SK-N-SH (cell line): Measurements from ENCODE around the gene SMARCA2. TPM values are rescaled to one million over a fixed set of nuclear protein-coding genes. Genes with fewer than 3 reads are reported as not detected.

Experiments
- CTCF ChIA-PET: fragments of 300-600, 350-600 bp; formaldehyde crosslinking; extraction: SDS; loops from one replicate; lab custom pipeline; 2021; lab: Yijun Ruan, JAX
- POLR2A ChIA-PET: fragments of 350-600 bp; sonication (Branson Sonifier 250); formaldehyde crosslinking; extraction: SDS; loops from one replicate; lab custom pipeline; 2020; ENCODE audit warnings: antibody characterized with exemption, inconsistent platforms; lab: Yijun Ruan, JAX
- DNase-seq: peaks from one replicate; pipeline ENCODE4 v3.0.0; 2012
- H2AFZ ChIP-seq: fragments of 200-600 bp; sonication (generic); 2 replicates; pipeline ENCODE4 v1.8.1; 2016; ENCODE audit warnings: antibody characterized with exemption, mild to moderate bottlenecking, low read depth
- H3F3A ChIP-seq: fragments of 200-600 bp; sonication (generic); replicated peaks from 2 replicates; pipeline ENCODE3; 2016; ENCODE audit warnings: antibody characterized with exemption, mild to moderate bottlenecking; ENCODE audit not compliant: insufficient read depth
- H3K27ac ChIP-seq, 2 experiments: fragments of 200-500 bp in 1 of 2; fragments of 200-600 bp in 1 of 2; sonication (Bioruptor generic) in 1 of 2; sonication (generic), shearing (Covaris generic) in 1 of 2; 2 replicates each; pipeline versions ENCODE4 v1.5.1 to v1.6.1; 2014 to 2016; ENCODE audit warnings: low read depth in 2 of 2, inconsistent platforms in 1 of 2, low read length in 1 of 2, mild to moderate bottlenecking in 1 of 2, mixed read lengths in 1 of 2
- H3K27me3 ChIP-seq: fragments of 200-600 bp; sonication (generic), shearing (Covaris generic); 2 replicates; pipeline ENCODE4 v1.6.1; 2016; ENCODE audit warnings: mixed run types; ENCODE audit not compliant: insufficient read depth
- H3K36me3 ChIP-seq, 2 experiments: fragments of 200-500 bp in 1 of 2; fragments of 200-600 bp in 1 of 2; sonication (Bioruptor generic) in 1 of 2; sonication (generic) in 1 of 2; replicated peaks in 1 of 2; 2 replicates each; pipeline versions ENCODE3 to v1.5.1; 2014 to 2016; ENCODE audit warnings: low read length in 1 of 2, mild to moderate bottlenecking in 1 of 2; ENCODE audit not compliant: insufficient read depth in 2 of 2, control insufficient read depth in 1 of 2
- H3K4me1 ChIP-seq, 2 experiments: fragments of 200-500 bp in 1 of 2; fragments of 200-600 bp in 1 of 2; sonication (Bioruptor generic) in 1 of 2; sonication (generic), shearing (Covaris generic) in 1 of 2; 2 replicates each; pipeline versions ENCODE4 v1.5.1 to v1.6.1; 2014 to 2016; ENCODE audit warnings: low read depth in 1 of 2, low read length in 1 of 2, mixed run types in 1 of 2; ENCODE audit not compliant: insufficient read depth in 2 of 2, control insufficient read depth in 1 of 2
- H3K4me2 ChIP-seq: fragments of 200-600 bp; sonication (generic), shearing (Covaris generic); 2 replicates; pipeline ENCODE4 v1.6.1; 2017; ENCODE audit warnings: mixed run types
- H3K4me3 ChIP-seq, 2 experiments: fragments of 200-500 bp in 1 of 2; fragments of 200-600 bp in 1 of 2; sonication (Bioruptor generic) in 1 of 2; sonication (generic), shearing (Covaris generic) in 1 of 2; 2 replicates each; pipeline versions ENCODE4 v1.5.1 to v1.8.1; 2014 to 2016; ENCODE audit warnings: low read depth in 2 of 2, inconsistent platforms in 1 of 2, low read length in 1 of 2, mild to moderate bottlenecking in 1 of 2, mixed read lengths in 1 of 2, moderate library complexity in 1 of 2
- H3K79me2 ChIP-seq: fragments of 200-600 bp; sonication (generic); 2 replicates; pipeline ENCODE4 v1.8.1; 2017; ENCODE audit warnings: mild to moderate bottlenecking; ENCODE audit not compliant: insufficient read depth
- H3K9ac ChIP-seq: fragments of 200-600 bp; sonication (generic); 2 replicates; pipeline ENCODE4 v1.6.1; 2017; ENCODE audit warnings: mixed run types
- H3K9me2 ChIP-seq: fragments of 200-600 bp; sonication (generic); 2 replicates; pipeline ENCODE4 v1.6.1; 2017; ENCODE audit warnings: mixed run types
- H3K9me3 ChIP-seq: fragments of 200-600 bp; sonication (generic); 2 replicates; pipeline ENCODE4 v1.6.1; 2017; ENCODE audit warnings: mixed run types, mild to moderate bottlenecking, moderate library complexity
- H4K20me1 ChIP-seq: fragments of 200-600 bp; sonication (generic); 2 replicates; pipeline ENCODE4 v1.6.1; 2017; ENCODE audit warnings: mild to moderate bottlenecking, mixed run types; ENCODE audit not compliant: insufficient read depth
- CHD2 ChIP-seq: fragments of 150-350 bp; IDR thresholded peaks from 2 replicates; pipeline ENCODE4 v1.6.1; 2018; ENCODE audit warnings: low read length; ENCODE audit not compliant: partially characterized antibody
- FOSL2 ChIP-seq: IDR thresholded peaks from 2 replicates; pipeline ENCODE4 v1.4.0; 2012; ENCODE audit warnings: low read depth, mild to moderate bottlenecking, moderate library complexity, borderline replicate concordance
- FOXM1 ChIP-seq: IDR thresholded peaks from 2 replicates; pipeline ENCODE4 v1.4.0; 2012; ENCODE audit warnings: low read depth, mild to moderate bottlenecking
- GABPA ChIP-seq: IDR thresholded peaks from 2 replicates; pipeline ENCODE4 v1.4.0; 2012; ENCODE audit warnings: low read depth, mild to moderate bottlenecking
- GATA2 ChIP-seq: sonication (generic); formaldehyde crosslinking; IDR thresholded peaks from 2 replicates; pipeline ENCODE4 v1.5.0; 2020; ENCODE audit warnings: mild to moderate bottlenecking, missing genetic modification reagents
- JUND ChIP-seq: IDR thresholded peaks from 2 replicates; pipeline ENCODE4 v1.4.0; 2012
- MEF2A ChIP-seq: IDR thresholded peaks from 2 replicates; pipeline ENCODE4 v1.4.0; 2012; ENCODE audit warnings: low read depth, borderline replicate concordance
- MXI1 ChIP-seq: IDR thresholded peaks from 2 replicates; pipeline ENCODE4 v1.6.1; 2012; ENCODE audit warnings: mild to moderate bottlenecking, low read depth, low read length, improper control_type of control experiment
- NRF1 ChIP-seq: IDR thresholded peaks from 2 replicates; pipeline ENCODE4 v1.6.1; 2012; ENCODE audit warnings: low read depth, mild to moderate bottlenecking, low read length
- RCOR1 ChIP-seq: fragments of 150-350 bp; IDR thresholded peaks from 2 replicates; pipeline ENCODE4 v1.6.1; 2017; ENCODE audit warnings: antibody characterized with exemption, low read length
- SIN3A ChIP-seq: IDR thresholded peaks from 2 replicates; pipeline ENCODE4 v1.6.1; 2012; ENCODE audit warnings: low read depth, mild to moderate bottlenecking, low read length, moderate library complexity, borderline replicate concordance
- USF1 ChIP-seq: IDR thresholded peaks from 2 replicates; pipeline ENCODE4 v1.4.0; 2012; ENCODE audit warnings: low read depth, borderline replicate concordance
- WGBS: methylation state at CpG from one replicate; pipeline ENCODE4 v1.1.6; 2017; ENCODE audit warnings: low lambda C conversion rate; 5-methylcytosine and 5-hydroxymethylcytosine counted together
- polyA plus RNA-seq, 3 experiments: library from polyadenylated mRNA; depleted of rRNA; stranded (reverse); fragments of >200 nt; gene quantifications; 2 replicates each; pipeline ENCODE4 v1.2.3, GENCODE V29; 2012
- TF ChIP-seq, protein P1 (sequence below): fragments of 150-350 bp; IDR thresholded peaks from 2 replicates; pipeline ENCODE4 v1.6.1; 2016; ENCODE audit warnings: mild to moderate bottlenecking, low read depth, low read length
- TF ChIP-seq, protein P2 (sequence below): IDR thresholded peaks from 2 replicates; pipeline ENCODE4 v1.6.1; 2012; ENCODE audit warnings: mild to moderate bottlenecking, low read depth, low read length, moderate library complexity

SMARCA2 gene
- polyA plus RNA-seq, 1 of the 3 experiments (the other 2 are of a cell fraction) = 17.4 TPM

DNA sequence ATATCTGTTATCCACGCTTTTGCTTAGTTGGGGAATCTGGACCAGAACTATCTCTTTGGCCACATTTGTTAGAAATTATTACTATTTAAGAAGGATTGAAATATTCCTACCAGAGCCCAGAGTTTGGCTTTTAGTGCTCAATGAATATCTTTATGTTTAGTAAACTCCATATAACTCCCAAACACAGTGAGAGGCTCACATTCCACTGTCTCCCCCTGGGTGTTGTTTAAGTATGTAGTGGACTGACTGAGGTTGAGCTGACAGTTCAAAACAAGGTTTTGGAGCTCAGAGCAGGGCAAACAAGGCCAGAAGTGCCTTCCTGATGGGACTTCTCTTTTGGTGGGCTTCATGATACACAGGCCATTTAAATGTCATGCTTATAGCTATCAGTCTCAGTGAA lies 216.0 kb downstream of the SMARCA2 start:
- no peak overlapping the region for H3K4me2 ChIP-seq
- H2AFZ ChIP-seq = no peak overlapping the region
- no peaks in the 10 kb centered on the region for H3K9me2 ChIP-seq
- no peaks in the 10 kb centered on the region for H3K79me2 ChIP-seq
- POLR2A ChIA-PET = no interaction called here
- WGBS = 93% methylated on average over 1 of the region's 1 CpG
- DNase-seq = no peak
- no peak overlapping the region for H3K27ac ChIP-seq
- peaks cover 0 to 28% of the 10 kb centered on the region in 2 experiments; a peak in 2 of 4 replicates for H3K4me1 ChIP-seq
- H3F3A ChIP-seq = no peaks in the 10 kb centered on the region
- no peaks in the 10 kb centered on the region for H3K36me3 ChIP-seq
- no peaks in the 10 kb centered on the region for H4K20me1 ChIP-seq
- no peaks in the 10 kb centered on the region for H3K9me3 ChIP-seq
- TF ChIP-seq USF1 (no peak), MEF2A (no peak)
- TF ChIP-seq, protein P1, sequence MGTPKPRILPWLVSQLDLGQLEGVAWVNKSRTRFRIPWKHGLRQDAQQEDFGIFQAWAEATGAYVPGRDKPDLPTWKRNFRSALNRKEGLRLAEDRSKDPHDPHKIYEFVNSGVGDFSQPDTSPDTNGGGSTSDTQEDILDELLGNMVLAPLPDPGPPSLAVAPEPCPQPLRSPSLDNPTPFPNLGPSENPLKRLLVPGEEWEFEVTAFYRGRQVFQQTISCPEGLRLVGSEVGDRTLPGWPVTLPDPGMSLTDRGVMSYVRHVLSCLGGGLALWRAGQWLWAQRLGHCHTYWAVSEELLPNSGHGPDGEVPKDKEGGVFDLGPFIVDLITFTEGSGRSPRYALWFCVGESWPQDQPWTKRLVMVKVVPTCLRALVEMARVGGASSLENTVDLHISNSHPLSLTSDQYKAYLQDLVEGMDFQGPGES = no peak
- TF ChIP-seq, all 33 proteins: peak for 0
- Histone ChIP-seq H3K4me3 (no peak overlapping the region), H3K9ac (no peak overlapping the region), H3K27me3 (no peaks in the 10 kb centered on the region)
- CTCF ChIA-PET = interaction anchor here (1.2 kb wide), 1 partner anchor 259 kb away, joined by 3 read pairs; no protein-coding TSS in a partner anchor

DNA sequence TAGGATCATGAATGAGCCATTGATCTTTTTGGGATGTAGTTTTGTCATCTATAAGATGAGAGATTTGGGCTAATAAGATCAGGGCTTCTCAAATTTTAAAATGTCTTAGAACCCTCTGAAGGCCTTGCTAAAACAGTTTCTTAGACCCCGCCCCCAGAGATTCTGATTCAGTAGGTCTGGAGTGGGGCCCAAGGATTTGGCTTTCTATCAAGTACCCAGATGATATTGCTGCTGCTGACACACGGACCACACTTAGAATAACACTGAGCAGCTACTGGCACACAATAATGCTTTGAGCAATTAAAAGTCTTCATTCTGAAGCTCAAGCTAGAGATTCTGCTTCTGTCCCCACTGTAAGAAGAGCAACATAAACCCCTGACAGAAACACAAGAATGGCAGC lies 216.7 kb downstream of the SMARCA2 start:
- no peaks in the 10 kb centered on the region for H3F3A ChIP-seq
- no peak overlapping the region for H3K4me3 ChIP-seq
- H3K27me3 ChIP-seq = no peaks in the 10 kb centered on the region
- H3K4me1 ChIP-seq = peaks cover 0 to 28% of the 10 kb centered on the region in 2 experiments; a peak in 2 of 4 replicates
- H3K27ac ChIP-seq = no peak overlapping the region
- no peaks in the 10 kb centered on the region for H3K79me2 ChIP-seq
- CTCF ChIA-PET = no interaction called here
- H3K4me2 ChIP-seq = no peak overlapping the region
- POLR2A ChIA-PET = no interaction called here
- TF ChIP-seq NRF1 = no peak
- no peak for TF ChIP-seq GABPA
- TF ChIP-seq JUND = no peak
- no peak for TF ChIP-seq SIN3A
- no peak for TF ChIP-seq RCOR1
- no peak for TF ChIP-seq GATA2 (CRISPR knock-in tag)
- no peak for TF ChIP-seq FOXM1
- no peak for TF ChIP-seq MXI1
- TF ChIP-seq, protein P2, sequence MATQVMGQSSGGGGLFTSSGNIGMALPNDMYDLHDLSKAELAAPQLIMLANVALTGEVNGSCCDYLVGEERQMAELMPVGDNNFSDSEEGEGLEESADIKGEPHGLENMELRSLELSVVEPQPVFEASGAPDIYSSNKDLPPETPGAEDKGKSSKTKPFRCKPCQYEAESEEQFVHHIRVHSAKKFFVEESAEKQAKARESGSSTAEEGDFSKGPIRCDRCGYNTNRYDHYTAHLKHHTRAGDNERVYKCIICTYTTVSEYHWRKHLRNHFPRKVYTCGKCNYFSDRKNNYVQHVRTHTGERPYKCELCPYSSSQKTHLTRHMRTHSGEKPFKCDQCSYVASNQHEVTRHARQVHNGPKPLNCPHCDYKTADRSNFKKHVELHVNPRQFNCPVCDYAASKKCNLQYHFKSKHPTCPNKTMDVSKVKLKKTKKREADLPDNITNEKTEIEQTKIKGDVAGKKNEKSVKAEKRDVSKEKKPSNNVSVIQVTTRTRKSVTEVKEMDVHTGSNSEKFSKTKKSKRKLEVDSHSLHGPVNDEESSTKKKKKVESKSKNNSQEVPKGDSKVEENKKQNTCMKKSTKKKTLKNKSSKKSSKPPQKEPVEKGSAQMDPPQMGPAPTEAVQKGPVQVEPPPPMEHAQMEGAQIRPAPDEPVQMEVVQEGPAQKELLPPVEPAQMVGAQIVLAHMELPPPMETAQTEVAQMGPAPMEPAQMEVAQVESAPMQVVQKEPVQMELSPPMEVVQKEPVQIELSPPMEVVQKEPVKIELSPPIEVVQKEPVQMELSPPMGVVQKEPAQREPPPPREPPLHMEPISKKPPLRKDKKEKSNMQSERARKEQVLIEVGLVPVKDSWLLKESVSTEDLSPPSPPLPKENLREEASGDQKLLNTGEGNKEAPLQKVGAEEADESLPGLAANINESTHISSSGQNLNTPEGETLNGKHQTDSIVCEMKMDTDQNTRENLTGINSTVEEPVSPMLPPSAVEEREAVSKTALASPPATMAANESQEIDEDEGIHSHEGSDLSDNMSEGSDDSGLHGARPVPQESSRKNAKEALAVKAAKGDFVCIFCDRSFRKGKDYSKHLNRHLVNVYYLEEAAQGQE = no peak
- TF ChIP-seq, protein P1 = no peak
- TF ChIP-seq CHD2 = no peak
- no peak for TF ChIP-seq FOSL2
- TF ChIP-seq, all 33 proteins: peak for 0
- no peak for DNase-seq
- Histone ChIP-seq H3K9ac (no peak overlapping the region), H3K9me3 (no peaks in the 10 kb centered on the region), H3K9me2 (no peaks in the 10 kb centered on the region), H3K36me3 (no peaks in the 10 kb centered on the region), H2AFZ (no peak overlapping the region), H4K20me1 (no peaks in the 10 kb centered on the region)
- 39% methylated on average over 2 of the region's 2 CpGs for WGBS
